22Rv1 (cell line): ENCODE results near the gene IQCE.
"Not testable (repeated sequence)": the region's sequence is repeated elsewhere in the genome, so short reads cannot be mapped to it uniquely, and the experiment has no call there.

ENCODE experiments used
- ZFX ChIP-seq: fragments of 450-650 bp; IDR thresholded peaks from 2 replicates; pipeline ENCODE4 v1.6.1; 2017; ENCODE audit warnings: antibody characterized with exemption, borderline replicate concordance
- TF ChIP-seq, protein P1 (sequence below): fragments of 450-650 bp; IDR thresholded peaks from 2 replicates; pipeline ENCODE4 v1.5.1; 2017; ENCODE audit warnings: mild to moderate bottlenecking

DNA sequence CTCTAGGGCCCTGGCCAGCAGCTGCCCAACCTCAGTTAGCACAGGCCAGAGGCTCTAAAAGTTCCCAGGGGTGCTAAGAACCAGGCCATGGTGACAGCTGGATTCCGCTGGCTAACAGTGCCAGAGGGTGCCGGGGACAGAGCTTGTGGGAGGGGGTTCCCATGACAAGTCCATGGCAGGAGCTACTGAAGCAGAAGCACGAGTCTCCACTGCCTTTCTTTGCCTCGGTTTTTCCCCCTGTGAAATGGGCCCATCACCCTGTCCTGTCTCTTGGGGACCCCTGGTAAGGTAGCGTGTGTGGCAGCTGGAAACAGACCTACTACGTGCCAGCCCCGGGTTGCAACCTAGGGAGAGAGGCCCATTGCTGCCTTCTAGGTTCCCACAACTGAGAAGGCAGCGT, 26.0 kb upstream of the IQCE start:
- TF ChIP-seq, protein P1, sequence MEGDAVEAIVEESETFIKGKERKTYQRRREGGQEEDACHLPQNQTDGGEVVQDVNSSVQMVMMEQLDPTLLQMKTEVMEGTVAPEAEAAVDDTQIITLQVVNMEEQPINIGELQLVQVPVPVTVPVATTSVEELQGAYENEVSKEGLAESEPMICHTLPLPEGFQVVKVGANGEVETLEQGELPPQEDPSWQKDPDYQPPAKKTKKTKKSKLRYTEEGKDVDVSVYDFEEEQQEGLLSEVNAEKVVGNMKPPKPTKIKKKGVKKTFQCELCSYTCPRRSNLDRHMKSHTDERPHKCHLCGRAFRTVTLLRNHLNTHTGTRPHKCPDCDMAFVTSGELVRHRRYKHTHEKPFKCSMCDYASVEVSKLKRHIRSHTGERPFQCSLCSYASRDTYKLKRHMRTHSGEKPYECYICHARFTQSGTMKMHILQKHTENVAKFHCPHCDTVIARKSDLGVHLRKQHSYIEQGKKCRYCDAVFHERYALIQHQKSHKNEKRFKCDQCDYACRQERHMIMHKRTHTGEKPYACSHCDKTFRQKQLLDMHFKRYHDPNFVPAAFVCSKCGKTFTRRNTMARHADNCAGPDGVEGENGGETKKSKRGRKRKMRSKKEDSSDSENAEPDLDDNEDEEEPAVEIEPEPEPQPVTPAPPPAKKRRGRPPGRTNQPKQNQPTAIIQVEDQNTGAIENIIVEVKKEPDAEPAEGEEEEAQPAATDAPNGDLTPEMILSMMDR: not testable (repeated sequence)
- TF ChIP-seq ZFX: not testable (repeated sequence)
